T47D (cell line): ENCODE data around the gene DIAPH2.
"Not testable (repeated sequence)": the region's sequence is repeated elsewhere in the genome, so short reads cannot be mapped to it uniquely, and the experiment has no call there.

Experiments
- DNase-seq, 2 experiments: peaks; one replicate each; pipeline versions ENCODE4 v3.0.0 to v3.0.0-alpha.2; 2011 to 2012; ENCODE audit warnings: low read depth in 1 of 2, low spot score in 1 of 2
- JUND ChIP-seq: IDR thresholded peaks from 2 replicates; pipeline ENCODE4 v1.6.1; 2012; ENCODE audit warnings: low read depth
- in situ Hi-C: cut with HindIII; loops from 2 replicates; pipeline ENCODE4 v1.10.0; 2016; ENCODE audit warnings: low sequenced_read_pairs, low pct_unique_long_range_greater_than_20kb

DIAPH2 gene

GRCh38 chrX:96729868-96730643 lies 45.4 kb downstream of the DIAPH2 start:
- in situ Hi-C loops = no loop called here

GRCh38 chrX:96731000-96731399 lies 46.4 kb downstream of the DIAPH2 start:
- DNase-seq, in situ Hi-C loops: not testable (repeated sequence)

More at GRCh38 chrX:96729868-96730643, 45.4 kb downstream of the DIAPH2 start:
- TF ChIP-seq JUND = no peak
- DNase-seq = no peak

GRCh38 chrX:96743367-96744073 lies 58.9 kb downstream of the DIAPH2 start:
- in situ Hi-C loops = no loop called here
- no peak for DNase-seq
- TF ChIP-seq JUND = no peak

GRCh38 chrX:96752781-96753180 lies 68.1 kb downstream of the DIAPH2 start:
- in situ Hi-C loops = no loop called here
- no peak for TF ChIP-seq JUND
- no peak for DNase-seq

- no peak for DNase-seq
- no peak for TF ChIP-seq JUND
- in situ Hi-C loops = no loop called here
Measured at GRCh38 chrX:96753230-96753629, 68.6 kb downstream of the DIAPH2 start.

GRCh38 chrX:96756491-96756890 lies 71.8 kb downstream of the DIAPH2 start:
- in situ Hi-C loops = no loop called here
- no peak for TF ChIP-seq JUND
- DNase-seq = no peak

GRCh38 chrX:96761566-96761965 lies 76.9 kb downstream of the DIAPH2 start:
- TF ChIP-seq JUND = no peak
- in situ Hi-C loops = no loop called here
- no peak for DNase-seq

- TF ChIP-seq JUND = no peak
- in situ Hi-C loops = no loop called here
- no peak for DNase-seq
Measured at GRCh38 chrX:96763608-96764007, 79.0 kb downstream of the DIAPH2 start.

GRCh38 chrX:96764864-96765263 lies 80.2 kb downstream of the DIAPH2 start:
- in situ Hi-C loops = no loop called here
- no peak for TF ChIP-seq JUND
- no peak for DNase-seq

GRCh38 chrX:96770315-96770714 lies 85.7 kb downstream of the DIAPH2 start:
- no peak for TF ChIP-seq JUND
- peak in 1 of 2 experiments; percentile 13 for DNase-seq
- in situ Hi-C loops = no loop called here

GRCh38 chrX:96771486-96771885 lies 86.8 kb downstream of the DIAPH2 start:
- in situ Hi-C loops = no loop called here
- TF ChIP-seq JUND = no peak
- no peak for DNase-seq

- in situ Hi-C loops = no loop called here
- no peak for TF ChIP-seq JUND
- DNase-seq = no peak
Measured at GRCh38 chrX:96774116-96774515, 89.5 kb downstream of the DIAPH2 start.

- in situ Hi-C loops = no loop called here
- DNase-seq = no peak
- no peak for TF ChIP-seq JUND
Measured at GRCh38 chrX:96776966-96777365, 92.3 kb downstream of the DIAPH2 start.
